ENCODE results near the gene GOSR1. TPM values are rescaled to one million over a fixed set of nuclear protein-coding genes. Genes with fewer than 3 reads are reported as not detected.
A peak's percentile ranks its signal among the peaks of the same experiment; 100 is the strongest.
"Not testable (repeated sequence)": the region's sequence is repeated elsewhere in the genome, so short reads cannot be mapped to it uniquely, and the experiment has no call there.

GOSR1 gene
- total RNA-seq = 61.5 and 66.6 TPM in 2 replicates

DNA sequence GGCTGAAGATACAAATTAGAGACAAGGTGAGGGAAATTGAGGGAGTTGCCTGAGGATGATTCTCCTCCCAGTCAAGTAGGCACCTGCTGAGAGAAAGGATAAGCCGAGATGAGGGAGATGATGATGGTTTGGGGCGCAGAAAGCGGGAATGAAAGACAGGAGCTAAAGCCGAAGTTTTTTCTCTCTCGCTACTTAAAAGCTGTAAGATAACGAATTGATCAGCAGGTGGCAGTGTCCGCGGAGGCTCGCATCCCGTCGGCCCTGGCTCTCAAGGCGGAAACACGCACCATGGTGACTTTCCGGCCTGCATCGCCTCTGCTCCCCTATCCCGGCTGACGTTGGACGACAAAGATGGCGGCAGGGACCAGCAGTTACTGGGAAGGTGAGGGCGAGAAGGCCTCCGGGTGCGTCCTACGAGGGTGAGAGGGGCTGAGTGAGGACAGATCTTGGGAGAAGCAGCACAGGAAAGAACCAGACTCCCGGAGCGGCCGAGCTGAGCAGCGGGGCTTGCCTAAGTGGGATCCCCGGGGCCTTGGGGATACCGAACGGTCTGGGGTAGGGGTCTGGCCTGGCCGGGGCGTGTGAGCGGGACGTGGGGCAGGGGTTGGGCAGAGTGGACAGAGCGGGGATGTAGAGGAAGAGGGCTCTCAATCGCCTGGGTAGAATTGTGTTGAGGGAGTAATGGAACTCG, at the start of gene GOSR1:
GOSR1 (plus strand) TSS at position 326 of the 691 bp plus-strand sequence; CDS start at position 352, 26 bp downstream.
- Mint-ChIP-seq H3K4me3 (peak within 1 kb of the TSS; percentile 98), H3K36me3 (ENCODE audit: low read depth) (peaks cover 15% of the 10 kb centered on the region), H3K27me3 (ENCODE audit: insufficient read depth) (no peaks in the 10 kb centered on the region), H3K9me3 (no peaks in the 10 kb centered on the region), H3K4me1 (ENCODE audit: low read depth) (peaks cover 34% of the 10 kb centered on the region), H3K27ac (peak within 1 kb of the TSS; percentile 98)
- intact Hi-C loops (cut with micrococcal nuclease) = loop anchor here (1.0 to 5.0 kb wide), 9 partner anchors 99 to 360 kb away; partner anchors contain the start of genes BLMH, CPD, CRLF3 and NSRP1
- peak; percentile 87 for DNase-seq (ENCODE audit: low spot score)

DNA sequence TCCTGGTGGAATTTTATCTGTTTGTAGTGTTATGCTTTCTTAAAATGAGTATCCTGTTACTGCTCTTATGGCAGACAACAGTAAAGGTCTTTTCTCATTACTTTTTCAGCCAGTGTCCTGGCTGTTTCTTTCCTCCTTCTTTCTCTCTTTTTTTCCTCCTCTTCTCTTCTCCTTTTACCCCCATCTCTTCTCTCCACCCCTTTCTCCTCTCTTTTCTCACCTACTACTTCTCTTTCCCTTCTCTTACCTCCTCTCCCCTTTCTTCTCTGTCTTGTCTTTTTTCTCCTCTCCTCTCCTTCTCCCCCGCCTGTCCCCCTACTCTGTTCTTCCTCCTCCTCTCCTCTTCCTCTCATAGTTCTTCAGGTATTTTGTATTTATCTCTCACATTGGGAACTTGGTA, 49.6 kb upstream of the GOSR1 start:
- intact Hi-C loops (cut with micrococcal nuclease) = no loop called here
- Mint-ChIP-seq H3K27ac (no peak overlapping the region), H3K27me3 (ENCODE audit: insufficient read depth) (no peaks in the 10 kb centered on the region), H3K36me3 (ENCODE audit: low read depth) (peaks cover 35% of the 10 kb centered on the region), H3K9me3 (no peaks in the 10 kb centered on the region), H3K4me1 (ENCODE audit: low read depth) (no peaks in the 10 kb centered on the region), H3K4me3 (no peak overlapping the region)
- no peak for DNase-seq (ENCODE audit: low spot score)

DNA sequence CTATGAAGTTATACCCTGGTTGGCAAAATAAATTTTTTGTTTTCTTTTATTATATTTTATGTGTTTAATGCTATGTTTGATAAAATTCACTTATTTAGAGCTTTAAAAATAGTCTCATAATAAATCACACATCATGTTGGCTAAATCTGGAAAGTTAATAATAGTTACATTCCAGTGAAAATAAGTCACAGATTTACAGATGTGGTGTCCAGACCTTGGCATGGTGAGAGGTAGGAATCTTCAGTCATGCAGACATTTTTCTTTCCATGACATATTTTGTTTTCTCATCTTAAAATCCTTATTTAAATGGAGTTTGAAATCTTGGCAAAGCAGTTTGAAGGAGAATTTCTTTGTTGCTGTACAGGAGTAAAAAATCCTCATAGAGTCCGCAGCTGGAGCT, 48.1 kb upstream of the GOSR1 start:
- H3K4me3 Mint-ChIP-seq = no peak overlapping the region
- intact Hi-C loops (cut with micrococcal nuclease) = no loop called here
- peaks cover 43% of the 10 kb centered on the region for H3K36me3 Mint-ChIP-seq (ENCODE audit: low read depth)
- no peaks in the 10 kb centered on the region for H3K27me3 Mint-ChIP-seq (ENCODE audit: insufficient read depth)
- DNase-seq (ENCODE audit: low spot score) = no peak
- H3K4me1 Mint-ChIP-seq (ENCODE audit: low read depth) = no peaks in the 10 kb centered on the region
- no peak overlapping the region for H3K27ac Mint-ChIP-seq
- H3K9me3 Mint-ChIP-seq = no peaks in the 10 kb centered on the region

DNA sequence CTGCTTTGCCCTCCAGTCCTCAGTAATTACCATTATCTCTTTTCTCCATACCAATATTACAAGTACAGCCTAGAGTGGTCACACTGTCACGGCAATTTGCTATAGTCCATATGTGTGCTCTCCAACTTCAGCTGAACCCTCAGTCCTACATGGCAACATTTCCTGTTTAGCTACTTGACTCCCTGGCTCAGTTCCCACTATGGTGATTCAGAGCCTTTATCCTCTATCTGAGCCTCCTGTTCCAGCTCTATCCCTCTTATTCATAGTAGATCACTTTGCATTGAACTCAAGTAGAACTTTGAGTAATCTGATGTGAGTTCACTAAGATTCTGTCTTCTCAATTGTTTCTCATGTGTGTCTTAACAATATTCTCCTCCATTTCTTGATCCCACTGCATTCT, 43.7 kb upstream of the GOSR1 start:
- H3K9me3 Mint-ChIP-seq = no peaks in the 10 kb centered on the region
- H3K27ac Mint-ChIP-seq = no peak overlapping the region
- peaks cover 18% of the 10 kb centered on the region for H3K4me1 Mint-ChIP-seq (ENCODE audit: low read depth)
- H3K36me3 Mint-ChIP-seq (ENCODE audit: low read depth) = peaks cover 41% of the 10 kb centered on the region
- no peak overlapping the region for H3K4me3 Mint-ChIP-seq
- no peak for DNase-seq (ENCODE audit: low spot score)
- intact Hi-C loops (cut with micrococcal nuclease) = no loop called here
- H3K27me3 Mint-ChIP-seq (ENCODE audit: insufficient read depth) = no peaks in the 10 kb centered on the region

DNA sequence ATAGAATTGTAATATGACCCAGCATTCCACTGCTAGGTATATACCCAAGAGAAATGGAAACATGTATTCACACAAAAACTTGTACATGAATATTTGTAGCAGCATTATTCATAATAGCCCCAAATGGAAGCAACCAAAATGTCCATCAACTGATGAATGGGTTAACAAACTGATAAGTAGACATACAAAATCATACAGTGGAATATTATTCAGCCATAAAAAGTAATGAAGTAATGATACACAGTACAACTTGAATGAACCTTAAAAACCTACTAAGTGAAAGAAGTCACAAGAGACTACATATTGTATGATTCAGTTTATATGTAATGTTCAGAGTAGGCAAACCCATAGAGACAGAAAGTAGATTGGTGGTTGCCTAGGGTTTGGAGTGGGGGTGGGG, 40.5 kb upstream of the GOSR1 start:
- peaks cover 33% of the 10 kb centered on the region for H3K36me3 Mint-ChIP-seq (ENCODE audit: low read depth)
- H3K4me1 Mint-ChIP-seq (ENCODE audit: low read depth) = peaks cover 18% of the 10 kb centered on the region
- H3K27me3 Mint-ChIP-seq (ENCODE audit: insufficient read depth) = no peaks in the 10 kb centered on the region
- intact Hi-C loops (cut with micrococcal nuclease) = no loop called here
- H3K27ac Mint-ChIP-seq = no peak overlapping the region
- H3K4me3 Mint-ChIP-seq = no peak overlapping the region
- DNase-seq (ENCODE audit: low spot score) = no peak
- no peaks in the 10 kb centered on the region for H3K9me3 Mint-ChIP-seq

DNA sequence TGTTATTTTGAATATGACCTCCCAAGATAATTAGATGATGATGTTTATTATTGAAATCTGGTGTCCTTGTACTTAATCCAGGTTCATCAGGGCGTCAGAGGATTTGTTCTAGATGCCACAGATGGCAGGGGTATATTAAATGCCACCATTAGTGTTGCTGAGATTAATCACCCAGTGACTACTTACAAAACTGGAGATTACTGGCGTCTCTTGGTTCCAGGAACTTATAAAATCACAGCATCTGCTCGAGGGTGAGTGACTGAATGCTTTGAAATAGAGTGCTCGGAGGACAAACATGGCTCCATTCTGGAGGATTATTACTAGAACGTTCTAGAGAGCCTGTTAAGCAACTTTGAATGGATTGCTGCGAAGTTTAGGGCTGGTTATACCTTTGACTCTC, 33.5 kb upstream of the GOSR1 start:
- peaks cover 29% of the 10 kb centered on the region for H3K36me3 Mint-ChIP-seq (ENCODE audit: low read depth)
- no peak overlapping the region for H3K27ac Mint-ChIP-seq
- H3K4me3 Mint-ChIP-seq = no peak overlapping the region
- no peak for DNase-seq (ENCODE audit: low spot score)
- intact Hi-C loops (cut with micrococcal nuclease) = no loop called here
- H3K9me3 Mint-ChIP-seq = no peaks in the 10 kb centered on the region
- H3K4me1 Mint-ChIP-seq (ENCODE audit: low read depth) = no peaks in the 10 kb centered on the region
- no peaks in the 10 kb centered on the region for H3K27me3 Mint-ChIP-seq (ENCODE audit: insufficient read depth)

DNA sequence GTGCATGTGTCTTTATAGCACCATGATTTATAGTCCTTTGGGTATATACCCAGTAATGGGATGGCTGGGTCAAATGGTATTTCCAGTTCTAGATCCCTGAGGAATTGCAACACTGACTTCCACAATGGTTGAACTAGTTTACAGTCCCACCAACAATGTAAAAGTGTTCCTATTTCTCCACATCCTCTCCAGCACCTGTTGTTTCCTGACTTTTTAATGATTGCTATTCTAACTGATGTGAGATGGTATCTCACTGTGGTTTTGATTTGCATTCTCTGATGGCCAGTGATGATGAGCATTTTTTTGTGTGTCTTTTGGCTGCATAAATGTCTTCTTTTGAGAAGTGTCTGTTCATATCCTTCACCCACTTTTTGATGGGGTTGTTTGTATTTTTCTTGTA, 30.6 kb upstream of the GOSR1 start:
- peaks cover 39% of the 10 kb centered on the region for H3K36me3 Mint-ChIP-seq (ENCODE audit: low read depth)
- H3K4me3 Mint-ChIP-seq; H3K27me3 Mint-ChIP-seq (ENCODE audit: insufficient read depth); H3K4me1 Mint-ChIP-seq (ENCODE audit: low read depth); H3K27ac Mint-ChIP-seq; intact Hi-C loops (cut with micrococcal nuclease); H3K9me3 Mint-ChIP-seq; DNase-seq (ENCODE audit: low spot score): not testable (repeated sequence)

DNA sequence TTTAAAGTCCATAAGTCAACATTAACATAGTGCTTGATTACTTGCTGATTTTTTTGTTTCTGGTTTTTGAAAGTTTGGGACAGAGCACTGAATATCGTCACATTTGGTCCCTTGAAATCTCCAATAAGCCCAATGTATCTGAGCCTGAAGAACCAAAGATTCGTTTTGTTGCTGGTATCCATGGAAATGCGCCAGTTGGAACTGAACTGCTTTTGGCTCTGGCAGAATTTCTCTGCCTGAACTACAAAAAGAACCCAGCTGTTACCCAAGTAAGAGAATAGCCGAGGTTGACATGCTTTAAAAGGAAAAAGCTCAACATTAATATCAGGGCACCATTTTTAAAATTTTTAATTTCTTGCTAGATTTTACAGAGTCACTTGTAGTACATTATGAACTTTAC, 27.7 kb upstream of the GOSR1 start:
- no peaks in the 10 kb centered on the region for H3K4me1 Mint-ChIP-seq (ENCODE audit: low read depth)
- intact Hi-C loops (cut with micrococcal nuclease) = no loop called here
- no peak overlapping the region for H3K4me3 Mint-ChIP-seq
- DNase-seq (ENCODE audit: low spot score) = no peak
- peaks cover 42% of the 10 kb centered on the region for H3K36me3 Mint-ChIP-seq (ENCODE audit: low read depth)
- H3K27me3 Mint-ChIP-seq (ENCODE audit: insufficient read depth) = no peaks in the 10 kb centered on the region
- no peak overlapping the region for H3K27ac Mint-ChIP-seq
- no peaks in the 10 kb centered on the region for H3K9me3 Mint-ChIP-seq

DNA sequence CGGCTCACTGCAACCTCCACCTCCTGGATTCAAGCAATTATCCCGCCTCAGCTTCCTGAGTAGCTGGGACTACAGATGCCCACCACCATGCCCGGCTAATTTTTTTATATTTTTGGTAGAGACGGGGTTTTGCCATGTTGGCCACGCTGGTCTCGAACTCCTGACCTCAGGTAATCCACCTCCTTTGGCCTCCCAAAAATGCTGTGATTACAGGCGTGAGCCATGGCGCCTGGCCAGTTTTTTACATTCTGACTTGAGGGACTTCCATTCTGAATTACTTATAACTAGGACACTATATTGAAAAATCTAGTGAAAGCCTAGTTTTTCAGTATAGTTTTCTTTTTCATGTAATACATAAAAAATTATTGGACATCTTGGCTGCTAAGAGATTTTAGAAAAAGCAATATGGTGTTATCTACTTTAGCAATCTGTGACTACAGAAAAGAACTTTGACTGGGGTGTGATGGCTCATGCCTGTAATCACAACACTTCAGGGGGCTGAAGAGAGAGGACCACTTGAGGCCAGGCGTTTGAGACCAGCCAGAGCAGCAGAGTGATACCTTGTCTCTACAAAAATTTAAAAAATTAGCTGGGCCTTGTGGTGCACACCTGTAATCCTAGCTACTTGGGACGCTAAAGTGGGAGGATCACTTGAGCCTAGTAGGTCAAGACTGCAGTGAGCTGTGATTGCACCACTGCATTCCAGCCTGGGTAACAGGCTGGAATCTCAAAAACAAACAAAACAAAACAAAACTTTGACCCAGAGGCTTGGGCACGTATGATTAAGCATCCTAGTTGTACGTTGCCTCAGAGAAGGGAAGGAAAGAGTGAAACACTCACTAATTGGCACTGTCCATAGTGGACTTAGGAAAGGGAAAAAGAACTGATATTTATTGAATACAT, 26.8 kb upstream of the GOSR1 start:
- H3K36me3 Mint-ChIP-seq (ENCODE audit: low read depth) = peaks cover 41% of the 10 kb centered on the region
- DNase-seq (ENCODE audit: low spot score) = no peak
- H3K4me1 Mint-ChIP-seq (ENCODE audit: low read depth) = no peaks in the 10 kb centered on the region
- no peaks in the 10 kb centered on the region for H3K27me3 Mint-ChIP-seq (ENCODE audit: insufficient read depth)
- H3K27ac Mint-ChIP-seq = no peak overlapping the region
- H3K9me3 Mint-ChIP-seq = no peaks in the 10 kb centered on the region
- no peak overlapping the region for H3K4me3 Mint-ChIP-seq
- intact Hi-C loops (cut with micrococcal nuclease) = no loop called here

DNA sequence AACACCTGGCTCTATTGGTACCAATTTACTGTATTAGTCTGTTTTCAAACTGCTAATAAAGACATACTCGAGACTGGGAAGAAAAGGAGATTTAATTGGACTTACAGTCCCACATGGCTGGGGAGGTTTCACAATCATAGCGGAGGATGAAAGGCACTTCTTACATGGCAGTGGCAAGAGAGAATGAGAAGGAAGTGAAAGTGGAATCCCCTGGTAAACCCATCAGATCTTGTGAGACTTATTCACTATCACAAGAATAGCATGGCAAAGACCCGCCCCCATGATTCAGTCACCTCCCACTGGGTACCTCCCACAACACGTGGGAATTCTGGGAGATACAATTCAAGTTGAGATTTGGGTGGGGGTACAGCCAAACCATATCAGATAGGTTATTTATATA, 22.6 kb upstream of the GOSR1 start:
- H3K27ac Mint-ChIP-seq = no peak overlapping the region
- intact Hi-C loops (cut with micrococcal nuclease) = no loop called here
- H3K9me3 Mint-ChIP-seq = no peaks in the 10 kb centered on the region
- no peak for DNase-seq (ENCODE audit: low spot score)
- no peaks in the 10 kb centered on the region for H3K4me1 Mint-ChIP-seq (ENCODE audit: low read depth)
- H3K4me3 Mint-ChIP-seq = no peak overlapping the region
- no peaks in the 10 kb centered on the region for H3K27me3 Mint-ChIP-seq (ENCODE audit: insufficient read depth)
- peaks cover 46% of the 10 kb centered on the region for H3K36me3 Mint-ChIP-seq (ENCODE audit: low read depth)

DNA sequence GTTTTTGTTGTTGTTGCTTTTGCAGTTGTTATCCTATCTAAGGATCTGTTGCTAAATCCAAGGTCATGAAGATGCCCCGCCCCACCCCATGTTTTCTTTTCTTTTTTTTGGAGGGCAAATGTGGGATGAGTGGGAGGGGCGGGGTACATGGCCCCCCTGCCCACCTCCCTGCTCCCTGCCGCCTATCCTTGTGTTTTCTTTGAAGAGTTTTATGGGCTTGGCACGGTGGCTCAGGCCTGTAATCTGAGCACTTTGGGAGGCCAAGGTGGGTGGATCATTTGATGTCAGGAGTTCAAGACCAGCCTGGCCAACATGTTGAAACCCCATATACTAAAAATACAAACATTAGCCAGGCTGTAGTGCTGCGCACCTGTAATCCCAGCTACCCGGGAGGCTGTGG, 18.8 kb upstream of the GOSR1 start:
- Mint-ChIP-seq H3K4me3 (no peak overlapping the region), H3K9me3 (no peaks in the 10 kb centered on the region), H3K36me3 (ENCODE audit: low read depth) (peaks cover 39% of the 10 kb centered on the region), H3K27ac (no peak overlapping the region), H3K4me1 (ENCODE audit: low read depth) (no peaks in the 10 kb centered on the region), H3K27me3 (ENCODE audit: insufficient read depth) (no peaks in the 10 kb centered on the region)
- intact Hi-C loops (cut with micrococcal nuclease) = no loop called here
- no peak for DNase-seq (ENCODE audit: low spot score)

DNA sequence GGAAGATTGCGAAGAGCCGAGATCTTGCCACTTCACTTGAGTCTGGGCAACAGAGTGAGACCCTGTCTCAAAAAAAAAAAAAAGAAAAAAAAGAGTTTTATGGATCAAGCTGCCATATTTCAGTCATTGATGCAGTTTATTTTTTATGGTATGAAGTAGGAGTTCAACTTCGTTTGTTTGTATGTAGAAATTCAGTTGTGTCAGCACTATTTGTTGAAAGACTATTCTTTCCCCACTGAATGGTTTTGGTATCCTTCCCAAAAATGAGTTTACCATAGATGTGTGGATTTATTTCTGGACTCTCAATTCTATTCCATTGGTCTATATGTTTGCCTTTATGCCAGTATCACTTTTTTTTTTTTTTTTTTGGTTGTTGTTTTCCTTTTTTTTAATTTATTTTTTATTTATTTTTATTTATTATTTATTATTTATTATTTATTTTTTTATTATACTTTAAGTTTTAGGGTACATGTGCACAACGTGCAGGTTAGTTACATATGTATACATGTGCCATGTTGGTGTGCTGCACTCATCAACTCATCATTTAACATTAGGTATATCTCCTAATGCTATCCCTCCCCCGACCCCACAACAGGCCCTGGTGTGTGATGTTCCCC, 18.3 kb upstream of the GOSR1 start:
- intact Hi-C loops (cut with micrococcal nuclease); DNase-seq (ENCODE audit: low spot score); H3K27ac Mint-ChIP-seq; H3K27me3 Mint-ChIP-seq (ENCODE audit: insufficient read depth); H3K4me3 Mint-ChIP-seq; H3K9me3 Mint-ChIP-seq; H3K4me1 Mint-ChIP-seq (ENCODE audit: low read depth): not testable (repeated sequence)
- peaks cover 36% of the 10 kb centered on the region for H3K36me3 Mint-ChIP-seq (ENCODE audit: low read depth)

DNA sequence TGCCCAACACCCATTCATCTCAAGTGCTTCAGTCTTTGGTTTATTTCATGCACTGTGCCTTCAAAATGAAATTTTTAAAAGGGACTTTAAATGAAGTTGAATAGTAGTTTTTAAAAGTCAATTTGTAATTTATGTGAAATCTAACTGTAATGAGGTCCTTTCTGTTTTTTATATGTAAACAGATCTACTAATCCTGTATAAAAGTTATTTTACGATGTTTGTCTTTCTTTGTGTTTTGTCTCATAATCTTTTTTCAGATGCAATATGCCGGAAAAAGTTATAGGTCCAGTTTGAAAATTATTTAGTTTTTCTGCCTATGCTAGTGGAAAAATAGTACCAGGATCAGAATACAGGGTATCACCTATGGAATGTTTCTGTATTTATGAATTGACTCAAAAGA, 8.7 kb upstream of the GOSR1 start:
- peaks cover 16% of the 10 kb centered on the region for H3K36me3 Mint-ChIP-seq (ENCODE audit: low read depth)
- no peaks in the 10 kb centered on the region for H3K4me1 Mint-ChIP-seq (ENCODE audit: low read depth)
- H3K27me3 Mint-ChIP-seq (ENCODE audit: insufficient read depth) = no peaks in the 10 kb centered on the region
- H3K9me3 Mint-ChIP-seq = no peaks in the 10 kb centered on the region
- intact Hi-C loops (cut with micrococcal nuclease) = no loop called here
- H3K27ac Mint-ChIP-seq = no peak overlapping the region
- no peak overlapping the region for H3K4me3 Mint-ChIP-seq
- DNase-seq (ENCODE audit: low spot score) = no peak
